Neural cell (in vitro differentiated cells): ENCODE results near the gene SF3B2. TPM values are rescaled to one million over a fixed set of nuclear protein-coding genes. Genes with fewer than 3 reads are reported as not detected.
"Not testable (repeated sequence)": the region's sequence is repeated elsewhere in the genome, so short reads cannot be mapped to it uniquely, and the experiment has no call there.

Experiments
- H2AFZ ChIP-seq: fragments of 200-600, 300-800 bp; sonication (generic), shearing (Covaris generic); 2 replicates; pipeline ENCODE4 v1.6.0; 2014; ENCODE audit warnings: low read depth, mild to moderate bottlenecking, antibody characterized with exemption, low read length, moderate library complexity
- H3F3A ChIP-seq: fragments of 200-600 bp; shearing (Covaris generic); 2 replicates; pipeline ENCODE4 v1.6.1; 2016; ENCODE audit warnings: mild to moderate bottlenecking, moderate library complexity, mixed read lengths, antibody characterized with exemption, low read length; ENCODE audit not compliant: insufficient read depth, poor library complexity, severe bottlenecking
- H3K27ac ChIP-seq: fragments of 200-600, 300-800 bp; sonication (generic), shearing (Covaris generic); 2 replicates; pipeline ENCODE4 v1.5.1; 2014; ENCODE audit warnings: mild to moderate bottlenecking, low read length, moderate library complexity
- H3K27me3 ChIP-seq: fragments of 300-800, 200-600 bp; sonication (generic), shearing (Covaris generic); 2 replicates; pipeline ENCODE4 v1.6.0; 2014; ENCODE audit warnings: mild to moderate bottlenecking, low read depth, low read length, moderate library complexity; ENCODE audit not compliant: insufficient read depth
- H3K36me3 ChIP-seq: fragments of 300-800, 200-600 bp; sonication (generic), shearing (Covaris generic); 2 replicates; pipeline ENCODE4 v1.5.1; 2014; ENCODE audit warnings: mild to moderate bottlenecking, antibody characterized with exemption, low read length, moderate library complexity; ENCODE audit not compliant: insufficient read depth
- H3K4me2 ChIP-seq: fragments of 300-800, 200-600 bp; sonication (generic), shearing (Covaris generic); 2 replicates; pipeline ENCODE4 v1.6.0; 2014; ENCODE audit warnings: mild to moderate bottlenecking, low read length
- H3K4me3 ChIP-seq: fragments of 300-800, 200-600 bp; sonication (generic), shearing (Covaris generic); 2 replicates; pipeline ENCODE4 v1.5.1; 2014; ENCODE audit warnings: mild to moderate bottlenecking, low read length, moderate library complexity
- H3K79me2 ChIP-seq: fragments of 200-600 bp; shearing (Covaris generic); replicated peaks from 2 replicates; pipeline ENCODE4 v1.6.0; 2014; ENCODE audit warnings: mild to moderate bottlenecking, low read length, moderate library complexity; ENCODE audit not compliant: insufficient read depth
- H3K9ac ChIP-seq: fragments of 300-800, 200-600 bp; sonication (generic), shearing (Covaris generic); 2 replicates; pipeline ENCODE4 v1.6.1; 2016; ENCODE audit warnings: mild to moderate bottlenecking, low read length, mixed read lengths
- H3K9me2 ChIP-seq: fragments of 200-600 bp; shearing (Covaris generic); 2 replicates; pipeline ENCODE4 v1.6.1; 2016; ENCODE audit warnings: mild to moderate bottlenecking, low read length, mixed read lengths; ENCODE audit not compliant: insufficient read depth
- H3K9me3 ChIP-seq: fragments of 200-600, 300-800 bp; sonication (generic), shearing (Covaris generic); 2 replicates; pipeline ENCODE4 v1.6.1; 2016; ENCODE audit warnings: mild to moderate bottlenecking, mixed run types, low read length, moderate library complexity, mixed read lengths
- H4K20me1 ChIP-seq: fragments of 200-600 bp; shearing (Covaris generic); 2 replicates; pipeline ENCODE4 v1.6.1; 2016; ENCODE audit warnings: mild to moderate bottlenecking, mixed run types; ENCODE audit not compliant: insufficient read depth
- EP300 ChIP-seq: fragments of 450-650 bp; conservative IDR thresholded peaks from 2 replicates; pipeline ENCODE4 v1.6.1; 2014; ENCODE audit warnings: antibody characterized with exemption, mild to moderate bottlenecking, moderate library complexity; ENCODE audit not compliant: poor library complexity, severe bottlenecking
- EZH2 ChIP-seq: fragments of 200-600, 300-800 bp; shearing (Covaris generic), sonication (generic); IDR thresholded peaks from 2 replicates; pipeline ENCODE4 v1.6.1; 2014; ENCODE audit warnings: antibody characterized with exemption, low read length, borderline replicate concordance, mild to moderate bottlenecking; ENCODE audit not compliant: insufficient read depth, poor library complexity, severe bottlenecking
- MXI1 ChIP-seq: fragments of 450-650 bp; conservative IDR thresholded peaks from 2 replicates; pipeline ENCODE4 v1.6.1; 2014; ENCODE audit warnings: antibody characterized with exemption, mild to moderate bottlenecking; ENCODE audit not compliant: poor library complexity, severe bottlenecking
- RAD21 ChIP-seq: fragments of 450-650 bp; conservative IDR thresholded peaks from 2 replicates; pipeline ENCODE4 v1.6.1; 2014; ENCODE audit warnings: antibody characterized with exemption, mild to moderate bottlenecking, moderate library complexity
- REST ChIP-seq: IDR thresholded peaks from 2 replicates; pipeline ENCODE4 v1.6.1; 2012; ENCODE audit warnings: borderline replicate concordance
- SMC3 ChIP-seq: fragments of 450-650 bp; conservative IDR thresholded peaks from 2 replicates; pipeline ENCODE4 v1.6.1; 2014; ENCODE audit warnings: antibody characterized with exemption, mild to moderate bottlenecking, moderate library complexity; ENCODE audit not compliant: poor library complexity
- TAF1 ChIP-seq: IDR thresholded peaks from 2 replicates; pipeline ENCODE4 v1.6.1; 2012; ENCODE audit warnings: low read depth
- polyA plus RNA-seq: library from polyadenylated mRNA; depleted of rRNA; stranded (reverse); fragments of >200 nt; gene quantifications from 2 replicates; pipeline ENCODE4 v1.2.3, GENCODE V29; 2014
- TF ChIP-seq, protein P1 (sequence below): fragments of 450-650 bp; IDR thresholded peaks from 2 replicates; pipeline ENCODE4 v1.5.1; 2014; ENCODE audit warnings: antibody characterized with exemption, mild to moderate bottlenecking, moderate library complexity; ENCODE audit not compliant: poor library complexity, severe bottlenecking

SF3B2 gene
- polyA plus RNA-seq, 1 donor from 2014 or later = 121 TPM

GRCh38 chr11:66022401-66023185 lies 29.6 kb upstream of the SF3B2 start:
- no peak overlapping the region for H3K9ac ChIP-seq
- H3K9me2 ChIP-seq = no peaks in the 10 kb centered on the region
- no peak overlapping the region for H3K4me3 ChIP-seq
- H3K79me2 ChIP-seq = no peaks in the 10 kb centered on the region
- H3F3A ChIP-seq = no peaks in the 10 kb centered on the region
- H3K9me3 ChIP-seq = no peaks in the 10 kb centered on the region
- no peaks in the 10 kb centered on the region for H4K20me1 ChIP-seq
- H3K27me3 ChIP-seq = peaks cover 8% of the 10 kb centered on the region
- TF ChIP-seq RAD21 (peak; percentile 39), REST (no peak), EP300 (no peak), SMC3 (peak; percentile 15), MXI1 (no peak), TAF1 (no peak)
- TF ChIP-seq, protein P1, sequence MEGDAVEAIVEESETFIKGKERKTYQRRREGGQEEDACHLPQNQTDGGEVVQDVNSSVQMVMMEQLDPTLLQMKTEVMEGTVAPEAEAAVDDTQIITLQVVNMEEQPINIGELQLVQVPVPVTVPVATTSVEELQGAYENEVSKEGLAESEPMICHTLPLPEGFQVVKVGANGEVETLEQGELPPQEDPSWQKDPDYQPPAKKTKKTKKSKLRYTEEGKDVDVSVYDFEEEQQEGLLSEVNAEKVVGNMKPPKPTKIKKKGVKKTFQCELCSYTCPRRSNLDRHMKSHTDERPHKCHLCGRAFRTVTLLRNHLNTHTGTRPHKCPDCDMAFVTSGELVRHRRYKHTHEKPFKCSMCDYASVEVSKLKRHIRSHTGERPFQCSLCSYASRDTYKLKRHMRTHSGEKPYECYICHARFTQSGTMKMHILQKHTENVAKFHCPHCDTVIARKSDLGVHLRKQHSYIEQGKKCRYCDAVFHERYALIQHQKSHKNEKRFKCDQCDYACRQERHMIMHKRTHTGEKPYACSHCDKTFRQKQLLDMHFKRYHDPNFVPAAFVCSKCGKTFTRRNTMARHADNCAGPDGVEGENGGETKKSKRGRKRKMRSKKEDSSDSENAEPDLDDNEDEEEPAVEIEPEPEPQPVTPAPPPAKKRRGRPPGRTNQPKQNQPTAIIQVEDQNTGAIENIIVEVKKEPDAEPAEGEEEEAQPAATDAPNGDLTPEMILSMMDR = peak; percentile 66
- no peak overlapping the region for H3K4me2 ChIP-seq
- H3K27ac ChIP-seq = no peak overlapping the region
- no peak overlapping the region for H2AFZ ChIP-seq
- H3K36me3 ChIP-seq = no peaks in the 10 kb centered on the region

GRCh38 chr11:66023186-66023440 lies 29.1 kb upstream of the SF3B2 start:
- H3F3A ChIP-seq, H2AFZ ChIP-seq: not testable (repeated sequence)

GRCh38 chr11:66026017-66026529 lies 26.1 kb upstream of the SF3B2 start, which contains the start of gene CATSPER1:
Gene CATSPER1 (minus strand): TSS chr11:66026479. CDS start chr11:66026379, 100 bp downstream.
- H3K27ac ChIP-seq = no peak within 1 kb of the TSS
- H3K9me2 ChIP-seq = no peaks in the 10 kb centered on the region
- H4K20me1 ChIP-seq = no peaks in the 10 kb centered on the region
- H3F3A ChIP-seq = no peaks in the 10 kb centered on the region
- no peaks in the 10 kb centered on the region for H3K9me3 ChIP-seq
- no peaks in the 10 kb centered on the region for H3K79me2 ChIP-seq
- no peak within 1 kb of the TSS for H2AFZ ChIP-seq
- H3K4me2 ChIP-seq = no peak within 1 kb of the TSS
- no peak within 1 kb of the TSS for H3K9ac ChIP-seq
- H3K4me3 ChIP-seq = no peak within 1 kb of the TSS
- peaks cover 8% of the 10 kb centered on the region for H3K27me3 ChIP-seq
- no peaks in the 10 kb centered on the region for H3K36me3 ChIP-seq
- TF ChIP-seq MXI1 = no peak
- TF ChIP-seq, protein P1 = no peak
- TF ChIP-seq SMC3 = no peak
- TF ChIP-seq RAD21 = no peak
- no peak for TF ChIP-seq EZH2

More at GRCh38 chr11:66023186-66023440, 29.1 kb upstream of the SF3B2 start:
- not testable (repeated sequence) for H3K79me2 ChIP-seq, H3K9me3 ChIP-seq, H3K4me2 ChIP-seq, H3K4me3 ChIP-seq, H3K9ac ChIP-seq, H3K36me3 ChIP-seq, H4K20me1 ChIP-seq, H3K27me3 ChIP-seq, H3K9me2 ChIP-seq, H3K27ac ChIP-seq
